Panc1 (cell line): ENCODE measurements around the gene PRAMEF1.

ENCODE experiments used
- CTCF ChIP-seq: fragments of 450-650 bp; IDR thresholded peaks from 2 replicates; pipeline ENCODE4 v1.5.1; 2017; ENCODE audit warnings: mild to moderate bottlenecking
- POLR2AphosphoS5 ChIP-seq: IDR thresholded peaks from 2 replicates; pipeline ENCODE4 v1.6.1; 2012; ENCODE audit warnings: mild to moderate bottlenecking, low read depth, low read length, moderate library complexity
- TCF7L2 ChIP-seq: IDR thresholded peaks from 2 replicates; pipeline ENCODE4 v1.6.1; 2011; ENCODE audit warnings: mild to moderate bottlenecking, low read depth, low read length, inconsistent platforms

GRCh38 chr1:12775443-12775842, 15.8 kb upstream of the PRAMEF1 start:
- TF ChIP-seq CTCF: no peak
- no peak for TF ChIP-seq POLR2AphosphoS5
- TF ChIP-seq TCF7L2: no peak
